ENCODE measurements around the gene PBX2. TPM values are rescaled to one million over a fixed set of nuclear protein-coding genes. Genes with fewer than 3 reads are reported as not detected.

The PBX2 gene
- total and polyA plus RNA-seq, 2 of the 4 experiments (the other 2 are of a cell fraction) = 17.7 to 56.8 TPM

GRCh38 chr6:32210191-32210601 is 20.2 kb upstream of the PBX2 start:
- no peak for DNase-seq
- no TSS peak for BruUV-seq (replicated peaks)
- POLR2A ChIA-PET (ENCODE audit: unreplicated experiment) = no interaction called here

More at GRCh38 chr6:32210191-32210601, 20.2 kb upstream of the PBX2 start:
- no peak overlapping the region for H4K5ac ChIP-seq (ENCODE audit: low read depth, low read length)
- dilution Hi-C loops (cut with HindIII; ENCODE audit: low sequenced_read_pairs, unreplicated experiment) (no loop called here), intact Hi-C loops (cut with micrococcal nuclease) (no loop called here), in situ Hi-C loops (cut with MboI; ENCODE audit: low sequenced_read_pairs) (no loop called here)
- ATAC-seq (ENCODE audit: low read depth) = no peak
- H3K4me2 ChIP-seq (ENCODE audit: low read depth, low read length) = no peak overlapping the region
- CTCF ChIA-PET = no interaction called here
- H2BK120ac ChIP-seq (ENCODE audit: low read depth, low read length) = no peak overlapping the region
- H3K14ac ChIP-seq (replicated peaks; ENCODE audit: low read depth, low read length) = no peak overlapping the region
- no peak overlapping the region for H3K56ac ChIP-seq (ENCODE audit: extremely low read depth, insufficient read depth, low read length)
- no peak overlapping the region for H2AFZ ChIP-seq (replicated peaks; ENCODE audit: low read length, poor library complexity)
- H3K9ac ChIP-seq (ENCODE audit: low read depth, low read length) = no peak overlapping the region
- no peak overlapping the region for H2AK5ac ChIP-seq (ENCODE audit: low read depth, low read length)
- no peak overlapping the region for H2BK5ac ChIP-seq (ENCODE audit: low read depth, low read length, poor library complexity, severe bottlenecking)
- H4K91ac ChIP-seq (ENCODE audit: insufficient read depth, low read depth, low read length) = no peak overlapping the region
- no peak overlapping the region for H3K23ac ChIP-seq (ENCODE audit: low read depth, low read length)
- no peaks in the 10 kb centered on the region for H3K9me1 ChIP-seq (ENCODE audit: insufficient read depth, low read length)
- TF ChIP-seq NFE2L2 (IDR thresholded peaks at IDR 0.05; ENCODE audit: low read depth, low read length) = no peak
- TF ChIP-seq RAD21 (IDR thresholded peaks at IDR 0.05; ENCODE audit: low read length) = no peak
- no peak for TF ChIP-seq RFX5 (IDR thresholded peaks at IDR 0.05; ENCODE audit: low read depth, low read length)
- no peak for TF ChIP-seq BHLHE40 (IDR thresholded peaks at IDR 0.05; ENCODE audit: low read depth, low read length)
- no peak for TF ChIP-seq MAFK (IDR thresholded peaks at IDR 0.05; ENCODE audit: low read depth, low read length)
- TF ChIP-seq MXI1 (IDR thresholded peaks at IDR 0.05; ENCODE audit: borderline replicate concordance, low read depth, low read length) = no peak
- TF ChIP-seq CHD1 (IDR thresholded peaks at IDR 0.05; ENCODE audit: low read depth, low read length) = no peak
- TF ChIP-seq CTCF (conservative IDR thresholded peaks at IDR 0.05; ENCODE audit: low read depth, low read length) = no peak
- no peak for TF ChIP-seq SMC3 (IDR thresholded peaks at IDR 0.05; ENCODE audit: low read depth, low read length)
- TF ChIP-seq FOS (IDR thresholded peaks at IDR 0.05; ENCODE audit: low read depth, low read length) = no peak
- no peak overlapping the region for H3K27ac ChIP-seq (ENCODE audit: insufficient read depth, low read length)
- no peaks in the 10 kb centered on the region for H3K79me1 ChIP-seq (ENCODE audit: low read depth in 1 of 2, low read length in 2 of 2)
- no peak overlapping the region for H2BK20ac ChIP-seq (ENCODE audit: low read depth, low read length)
- no peak overlapping the region for H4K8ac ChIP-seq (ENCODE audit: low read depth in 2 of 2, low read length in 2 of 2)
- whole genome bisulfite sequencing, 2 experiments (ENCODE audit: extremely low coverage in 2 of 2, insufficient read length in 1 of 2) = 60% methylated on average over 5 of the region's 5 CpGs; no CpG with 5 or more reads in 1 of the 2 experiments
- no peaks in the 10 kb centered on the region for H3K36me3 ChIP-seq (ENCODE audit: control insufficient read depth, insufficient read depth, low read length)
- no peaks in the 10 kb centered on the region for H3K4me1 ChIP-seq (ENCODE audit: control insufficient read depth, insufficient read depth, low read length)
- H2BK15ac ChIP-seq (ENCODE audit: low read depth, low read length) = no peak overlapping the region
- no peak overlapping the region for H2AK9ac ChIP-seq (replicated peaks; ENCODE audit: low read depth, low read length, poor library complexity)
- H3K9me3 ChIP-seq (ENCODE audit: control insufficient read depth, insufficient read depth, low read length) = no peaks in the 10 kb centered on the region
- H4K20me1 ChIP-seq (ENCODE audit: insufficient read depth, low read length) = no peaks in the 10 kb centered on the region
- H3K4me3 ChIP-seq (ENCODE audit: insufficient read depth, low read depth, low read length) = no peak overlapping the region
- no peak overlapping the region for H3K4ac ChIP-seq (ENCODE audit: low read depth, low read length)
- H3K18ac ChIP-seq (ENCODE audit: low read depth, low read length) = no peak overlapping the region
- peaks cover 8% of the 10 kb centered on the region; the same call in 1 of the 2 replicates for H3K27me3 ChIP-seq (ENCODE audit: control insufficient read depth, insufficient read depth, low read length)
